Heart right ventricle (tissue), 16 donors: ENCODE measurements around the gene SF1. TPM values are rescaled to one million over a fixed set of nuclear protein-coding genes. Genes with fewer than 3 reads are reported as not detected.

Experiments used
- ATAC-seq, 8 donors: fragments of 200-7000 bp; cut with Tn5 transposase; one replicate each; pipeline ENCODE4 v1.9.1; 2020; ENCODE audit warnings: mild to moderate bottlenecking in 8 of 8, moderate library complexity in 8 of 8, moderate number of reproducible peaks in 1 of 8
- DNase-seq, 2 donors: peaks; one replicate each; pipeline ENCODE4 v3.0.0-alpha.2; 2020
- H3K27ac ChIP-seq, 10 donors: fragments of 200-600 bp; sonication (generic) in 2 of 10; one replicate each; pipeline versions ENCODE4 v1.5.0 to v1.8.0; 2020 to 2022; ENCODE audit warnings: mild to moderate bottlenecking in 3 of 10
- H3K27me3 ChIP-seq, 7 donors: fragments of 200-600 bp; one replicate each; pipeline ENCODE4 v1.8.0; 2021 to 2022; ENCODE audit warnings: mild to moderate bottlenecking in 2 of 7
- H3K36me3 ChIP-seq, 9 donors: fragments of 200-600 bp; sonication (generic) in 1 of 9; one replicate each; pipeline versions ENCODE4 v1.5.0 to v1.8.0; 2020 to 2022; ENCODE audit warnings: mild to moderate bottlenecking in 2 of 9
- H3K4me1 ChIP-seq, 9 donors: fragments of 200-600 bp; sonication (generic) in 1 of 9; one replicate each; pipeline versions ENCODE4 v1.5.0 to v1.8.0; 2020 to 2022; ENCODE audit warnings: mild to moderate bottlenecking in 4 of 9
- H3K4me3 ChIP-seq, 10 donors: fragments of 200-600 bp; sonication (generic) in 2 of 10; one replicate each; pipeline versions ENCODE4 v1.5.0 to v1.8.0; 2020 to 2022; ENCODE audit warnings: mild to moderate bottlenecking in 7 of 10, moderate library complexity in 2 of 10
- H3K9me3 ChIP-seq, 11 donors: fragments of 200-600 bp in 10 of 11; sonication (generic) in 2 of 11; one replicate each; pipeline versions ENCODE4 v1.5.0 to v1.8.0; 2013 to 2022; ENCODE audit warnings: mild to moderate bottlenecking in 2 of 11, control low read depth in 1 of 11, moderate library complexity in 1 of 11
- CTCF ChIP-seq, 9 donors: fragments of 200-600 bp; sonication (generic) in 2 of 9; IDR thresholded peaks; one replicate each; pipeline versions ENCODE4 v1.5.0 to v1.8.0; 2021 to 2022; ENCODE audit warnings: antibody characterized with exemption in 9 of 9, mild to moderate bottlenecking in 5 of 9, moderate library complexity in 1 of 9
- WGBS, 2 donors: extraction: QIAGEN DNeasy Blood & Tissue Kit; methylation state at CpG; one replicate each; pipeline ENCODE4 v1.1.7; 2013; ENCODE audit warnings: inconsistent platforms in 1 of 2; 5-methylcytosine and 5-hydroxymethylcytosine counted together
- intact Hi-C, 10 donors: fragments of 100-400 bp; cut with DNase I; formaldehyde crosslinking; loops; one replicate each; pipeline versions ENCODE4 v1.11.1 to v1.14.2; 2022
- polyA plus RNA-seq, 2 donors: library from polyadenylated mRNA; stranded (reverse); fragments of 200-250 nt; gene quantifications; one replicate each; pipeline ENCODE4 v1.2.3, GENCODE V29; 2013
- total RNA-seq, 10 donors: library from RNA; stranded (reverse); fragmentation: NEBNext Ultra II Directional in 3 of 10; extraction: Animal tissue kit (Norgen Biotek cat#: 25700) in 3 of 10; gene quantifications; one replicate each; pipeline versions ENCODE4 v1.2.1 to v1.2.4, GENCODE V29; 2021 to 2023
- donor health status: Arrhythmogenic right ventricular cardiomyopathy.
- donor health status: ischemic (EF 13 %, LVEDD 7.1; RV severe dilation, severe dysfunction).
- donor health status: healthy with polysubstance abuse.
- donor health status: DM: no; HTN: yes; CAD: no.
- donor health status: DM: no; HTN: no; CAD: no.
- donor health status: ischemic (EF 25% LVEDD 6.9; RV normal size, moderate dysfunction).
- donor health status: ischemic (EF 25% LVEDD 5.7; RV mildly dilated, moderate dysfunction).
- donor health status: healthy.
- donor health status: DM: yes; HTN: yes; CAD: no.
- donor health status: Ischemic cardiomyopathy.
- donor health status: ischemic (EF 35%, LVEDD 5.7; RV mildly dilated, moderate dysfunction).
- donor health status: nonischemic (EF 11% LVEDD 7.7; RV severe dilation, severe dysfunction).
- donor health status: DM: yes; HTN: yes; CAD: no.
- donor health status: PGD.
- donor health status: ischemic (EF 29% LVEDD 5.4; RV normal size, mild dysfunction).
- donor health status: nonischemic (EF 23%, LVEDD 6.1; RV moderate dilation, normal function).

Gene SF1
- total and polyA plus RNA-seq, 12 donors, result 45.6 to 201 (median 160) TPM

- ATAC-seq, result no peak
- Histone ChIP-seq H3K9me3 (no peaks in the 10 kb centered on the region), H3K4me3 (no peak overlapping the region), H3K36me3 (peaks cover 0 to 36% (median 10%) of the 10 kb centered on the region in 9 donors), H3K27me3 (no peaks in the 10 kb centered on the region), H3K27ac (peak overlapping the region in 1 of 10 donors; percentile 36), H3K4me1 (peaks cover 12 to 28% (median 27%) of the 10 kb centered on the region in 9 donors)
- TF ChIP-seq CTCF (IDR thresholded peaks at IDR 0.05), result no peak
- WGBS, 2 donors, result 81 to 83% methylated on average over 14 to 15 of the region's 15 CpGs
- intact Hi-C loops, result no loop called here
- no peak for DNase-seq
Observed at GRCh38 chr11:64747961-64748665, 30.2 kb downstream of the SF1 start.

- ATAC-seq (no peak), DNase-seq (no peak)
- H3K4me1 ChIP-seq, result peaks cover 16 to 44% (median 41%) of the 10 kb centered on the region in 9 donors
- H3K9me3 ChIP-seq, result no peaks in the 10 kb centered on the region
- intact Hi-C loops, result no loop called here
- no peaks in the 10 kb centered on the region for H3K27me3 ChIP-seq
- TF ChIP-seq CTCF (IDR thresholded peaks at IDR 0.05), result no peak
- H3K27ac ChIP-seq, result peak overlapping the region; percentile 54 to 99 (median 96)
- peaks cover 0 to 21% (median 3%) of the 10 kb centered on the region in 9 donors for H3K36me3 ChIP-seq
- WGBS, 2 donors, result 64 to 76% methylated on average over 10 of the region's 10 CpGs
- peak overlapping the region in 3 of 10 donors; percentile 63 to 72 (median 66) for H3K4me3 ChIP-seq
Observed at GRCh38 chr11:64746486-64746885, 31.9 kb downstream of the SF1 start.

- no peak for TF ChIP-seq CTCF (IDR thresholded peaks at IDR 0.05)
- ATAC-seq (peak; percentile 69 to 85 (median 78)), DNase-seq (peak; percentile 94)
- peaks cover 0 to 17% (median 0%) of the 10 kb centered on the region in 9 donors for H3K36me3 ChIP-seq
- H3K4me3 ChIP-seq, result peak overlapping the region; percentile 44 to 80 (median 68)
- intact Hi-C loops, result no loop called here
- H3K9me3 ChIP-seq, result no peaks in the 10 kb centered on the region
- H3K27me3 ChIP-seq, result no peaks in the 10 kb centered on the region
- H3K4me1 ChIP-seq, result peaks cover 16 to 44% (median 41%) of the 10 kb centered on the region in 9 donors
- peak overlapping the region; percentile 91 to 99 (median 96) for H3K27ac ChIP-seq
- WGBS, 2 donors, result 1 to 2% methylated on average over 52 of the region's 52 CpGs
Observed at GRCh38 chr11:64745521-64746328, 32.6 kb downstream of the SF1 start.

GRCh38 chr11:64745189-64745520 lies 33.2 kb downstream of the SF1 start:
- Histone ChIP-seq H3K27me3 (no peaks in the 10 kb centered on the region), H3K27ac (peak overlapping the region; percentile 91 to 99 (median 96)), H3K9me3 (no peaks in the 10 kb centered on the region), H3K4me3 (peak overlapping the region; percentile 44 to 80 (median 68)), H3K36me3 (peaks cover 0 to 15% (median 0%) of the 10 kb centered on the region in 9 donors), H3K4me1 (peaks cover 16 to 44% (median 41%) of the 10 kb centered on the region in 9 donors)
- intact Hi-C loops, result no loop called here
- DNase-seq, result peak; percentile 86 to 88
- ATAC-seq, result peak in 7 of 8 donors; percentile 2 to 52 (median 27)
- WGBS, 2 donors, result 1 to 2% methylated on average over 20 of the region's 20 CpGs
- TF ChIP-seq CTCF (IDR thresholded peaks at IDR 0.05), result no peak
